Thyroid gland (tissue), 4 donors: ENCODE data around the gene AMDHD2.

Experiments used
- POLR2A ChIP-seq, 2 donors: fragments of 450-650 bp; IDR thresholded peaks; one replicate each; pipeline ENCODE4 v1.6.1; 2017; ENCODE audit warnings: antibody characterized with exemption in 2 of 2, mild to moderate bottlenecking in 2 of 2, moderate library complexity in 1 of 2
- TF ChIP-seq, protein P1 (sequence below), 6 experiments: fragments of 200-600 bp in 3 of 6; fragments of 450-650 bp in 3 of 6; sonication (generic) in 3 of 6; IDR thresholded peaks; one replicate each; pipeline ENCODE4 v1.5.1; 2016 to 2019; ENCODE audit warnings: antibody characterized with exemption in 6 of 6, mild to moderate bottlenecking in 2 of 6, inconsistent platforms in 1 of 6, moderate library complexity in 1 of 6

DNA sequence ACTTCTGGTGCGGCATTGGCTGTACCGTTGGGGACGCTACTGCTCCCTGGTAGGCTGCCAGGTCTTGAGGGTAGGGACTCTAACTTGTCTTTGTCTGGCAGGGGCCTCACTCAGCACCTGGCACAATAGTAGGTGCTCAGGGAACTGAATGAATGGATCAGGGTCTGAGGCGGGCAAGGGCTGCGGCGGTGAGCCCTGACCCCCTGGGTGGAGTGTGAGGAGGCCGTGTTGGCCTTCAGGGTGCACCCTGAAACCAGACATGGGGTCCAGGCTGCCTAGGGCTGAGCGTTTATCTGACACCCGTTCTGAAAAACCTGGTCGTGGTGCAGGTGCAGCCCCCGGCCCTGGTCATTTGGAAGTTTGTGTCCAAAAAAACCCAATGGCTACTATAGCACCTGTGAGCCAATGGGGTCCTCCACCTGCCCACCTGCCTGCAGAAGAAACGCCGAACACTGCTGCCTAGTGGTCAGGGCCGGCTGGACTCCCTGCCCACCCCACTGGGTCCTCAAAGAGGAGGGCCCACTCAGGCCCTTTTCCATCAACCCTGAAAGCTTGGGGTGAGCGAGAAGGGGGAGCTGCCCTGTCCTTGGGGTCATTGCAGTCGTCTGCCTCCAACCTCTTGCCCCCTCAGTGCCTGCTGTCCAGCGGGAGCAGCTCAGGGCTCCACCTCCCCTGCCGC, 11.3 kb upstream of the AMDHD2 start:
- TF ChIP-seq, protein P1, sequence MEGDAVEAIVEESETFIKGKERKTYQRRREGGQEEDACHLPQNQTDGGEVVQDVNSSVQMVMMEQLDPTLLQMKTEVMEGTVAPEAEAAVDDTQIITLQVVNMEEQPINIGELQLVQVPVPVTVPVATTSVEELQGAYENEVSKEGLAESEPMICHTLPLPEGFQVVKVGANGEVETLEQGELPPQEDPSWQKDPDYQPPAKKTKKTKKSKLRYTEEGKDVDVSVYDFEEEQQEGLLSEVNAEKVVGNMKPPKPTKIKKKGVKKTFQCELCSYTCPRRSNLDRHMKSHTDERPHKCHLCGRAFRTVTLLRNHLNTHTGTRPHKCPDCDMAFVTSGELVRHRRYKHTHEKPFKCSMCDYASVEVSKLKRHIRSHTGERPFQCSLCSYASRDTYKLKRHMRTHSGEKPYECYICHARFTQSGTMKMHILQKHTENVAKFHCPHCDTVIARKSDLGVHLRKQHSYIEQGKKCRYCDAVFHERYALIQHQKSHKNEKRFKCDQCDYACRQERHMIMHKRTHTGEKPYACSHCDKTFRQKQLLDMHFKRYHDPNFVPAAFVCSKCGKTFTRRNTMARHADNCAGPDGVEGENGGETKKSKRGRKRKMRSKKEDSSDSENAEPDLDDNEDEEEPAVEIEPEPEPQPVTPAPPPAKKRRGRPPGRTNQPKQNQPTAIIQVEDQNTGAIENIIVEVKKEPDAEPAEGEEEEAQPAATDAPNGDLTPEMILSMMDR (IDR thresholded peaks at IDR 0.05), result no peak
- no peak for TF ChIP-seq POLR2A (IDR thresholded peaks at IDR 0.05)
